Gastroesophageal sphincter (tissue), 4 donors: Measurements from ENCODE around the gene EIF5A. TPM values are rescaled to one million over a fixed set of nuclear protein-coding genes. Genes with fewer than 3 reads are reported as not detected.

Source experiments
- ATAC-seq: fragments of 150-250 bp; one replicate; pipeline ENCODE4 v1.9.1; 2016; ENCODE audit warnings: mild to moderate bottlenecking, moderate library complexity
- H3K27ac ChIP-seq, 4 donors: fragments of 200-600 bp; sonication (generic) in 3 of 4; 1 replicate in 3 of 4; 2 replicates in 1 of 4; pipeline ENCODE4 v1.5.1; 2016 to 2019
- H3K27me3 ChIP-seq: fragments of 200-600 bp; sonication (generic); one replicate; pipeline ENCODE4 v1.5.1; 2019
- H3K36me3 ChIP-seq, 2 donors: fragments of 200-600 bp; sonication (generic); one replicate each; pipeline ENCODE4 v1.5.1; 2019; ENCODE audit warnings: control low read depth in 1 of 2
- H3K4me1 ChIP-seq, 3 donors: fragments of 200-600 bp; sonication (generic); 1 replicate in 2 of 3; 2 replicates in 1 of 3; pipeline ENCODE4 v1.5.1; 2016 to 2019; ENCODE audit warnings: control low read depth in 2 of 3
- H3K4me3 ChIP-seq, 2 donors: fragments of 200-600 bp; sonication (generic); one replicate each; pipeline ENCODE4 v1.5.1; 2019; ENCODE audit warnings: mild to moderate bottlenecking in 1 of 2, moderate library complexity in 1 of 2
- H3K9me3 ChIP-seq, 3 donors: fragments of 200-600 bp; sonication (generic); one replicate each; pipeline ENCODE4 v1.5.1; 2017 to 2019; ENCODE audit warnings: control low read depth in 2 of 3
- EP300 ChIP-seq: sonication (generic); formaldehyde crosslinking; IDR thresholded peaks from one replicate; pipeline ENCODE4 v1.6.1; 2017; ENCODE audit warnings: antibody characterized with exemption, mild to moderate bottlenecking
- POLR2A ChIP-seq, 2 donors: fragments of 450-650 bp; IDR thresholded peaks; one replicate each; pipeline ENCODE4 v1.6.1; 2017; ENCODE audit warnings: antibody characterized with exemption in 2 of 2, mild to moderate bottlenecking in 2 of 2, moderate library complexity in 1 of 2
- POLR2AphosphoS5 ChIP-seq: sonication (generic); formaldehyde crosslinking; IDR thresholded peaks from one replicate; pipeline ENCODE4 v1.6.1; 2017; ENCODE audit warnings: antibody characterized with exemption
- WGBS, 2 donors: methylation state at CpG; one replicate each; pipeline ENCODE4 v1.1.5; 2018; ENCODE audit warnings: low coverage in 1 of 2; 5-methylcytosine and 5-hydroxymethylcytosine counted together
- total RNA-seq, 4 donors: library from RNA; depleted of rRNA; stranded (reverse); fragments of >200 nt; gene quantifications; one replicate each; pipeline ENCODE4 v1.1.0, GENCODE V29; 2016
- TF ChIP-seq, protein P1 (sequence below), 4 experiments: fragments of 200-600 bp in 2 of 4; fragments of 450-650 bp in 2 of 4; sonication (generic) in 1 of 4; IDR thresholded peaks; one replicate each; pipeline ENCODE4 v1.5.1; 2017 to 2019; ENCODE audit warnings: antibody characterized with exemption in 4 of 4, mild to moderate bottlenecking in 2 of 4, moderate library complexity in 2 of 4

Gene EIF5A
- total RNA-seq, 4 donors from 2014 or later: 145 to 233 (median 183) TPM

GRCh38 chr17:7328009-7328408 lies 20.6 kb downstream of the EIF5A start:
- peaks cover 0 to 42% of the 10 kb centered on the region in 2 donors for H3K36me3 ChIP-seq
- no peak for TF ChIP-seq POLR2A (IDR thresholded peaks at IDR 0.05)
- no peak for TF ChIP-seq EP300
- no peaks in the 10 kb centered on the region for H3K9me3 ChIP-seq
- H3K27ac ChIP-seq: peak overlapping the region in 1 of 4 donors; percentile 86
- WGBS, 2 donors: 47 to 50% methylated on average over 1 of the region's 1 CpG
- ATAC-seq: no peak
- H3K27me3 ChIP-seq: no peaks in the 10 kb centered on the region
- H3K4me3 ChIP-seq: peak overlapping the region in 1 of 2 donors; percentile 63
- H3K4me1 ChIP-seq: peaks cover 0 to 36% (median 14%) of the 10 kb centered on the region in 3 donors

GRCh38 chr17:7328840-7329373 lies 21.5 kb downstream of the EIF5A start, which contains the start of gene NEURL4:
NEURL4 (minus strand) TSS chr17:7329335; CDS start chr17:7329312, 23 bp downstream.
- Histone ChIP-seq H3K4me1 (peaks cover 0 to 36% (median 14%) of the 10 kb centered on the region in 3 donors), H3K27me3 (peaks cover 5% of the 10 kb centered on the region), H3K9me3 (no peaks in the 10 kb centered on the region), H3K27ac (peak within 1 kb of the TSS; percentile 72 to 96 (median 90)), H3K4me3 (peak within 1 kb of the TSS; percentile 60 to 63), H3K36me3 (peaks cover 0 to 33% of the 10 kb centered on the region in 2 donors)
- TF ChIP-seq, protein P1, sequence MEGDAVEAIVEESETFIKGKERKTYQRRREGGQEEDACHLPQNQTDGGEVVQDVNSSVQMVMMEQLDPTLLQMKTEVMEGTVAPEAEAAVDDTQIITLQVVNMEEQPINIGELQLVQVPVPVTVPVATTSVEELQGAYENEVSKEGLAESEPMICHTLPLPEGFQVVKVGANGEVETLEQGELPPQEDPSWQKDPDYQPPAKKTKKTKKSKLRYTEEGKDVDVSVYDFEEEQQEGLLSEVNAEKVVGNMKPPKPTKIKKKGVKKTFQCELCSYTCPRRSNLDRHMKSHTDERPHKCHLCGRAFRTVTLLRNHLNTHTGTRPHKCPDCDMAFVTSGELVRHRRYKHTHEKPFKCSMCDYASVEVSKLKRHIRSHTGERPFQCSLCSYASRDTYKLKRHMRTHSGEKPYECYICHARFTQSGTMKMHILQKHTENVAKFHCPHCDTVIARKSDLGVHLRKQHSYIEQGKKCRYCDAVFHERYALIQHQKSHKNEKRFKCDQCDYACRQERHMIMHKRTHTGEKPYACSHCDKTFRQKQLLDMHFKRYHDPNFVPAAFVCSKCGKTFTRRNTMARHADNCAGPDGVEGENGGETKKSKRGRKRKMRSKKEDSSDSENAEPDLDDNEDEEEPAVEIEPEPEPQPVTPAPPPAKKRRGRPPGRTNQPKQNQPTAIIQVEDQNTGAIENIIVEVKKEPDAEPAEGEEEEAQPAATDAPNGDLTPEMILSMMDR (IDR thresholded peaks at IDR 0.05): peak in 1 of 4 experiments; percentile 8
- TF ChIP-seq POLR2AphosphoS5: no peak
- 0 to 2% methylated on average over 5 to 18 of the region's 50 CpGs for WGBS, 2 donors
- ATAC-seq: peak; percentile 21

DNA sequence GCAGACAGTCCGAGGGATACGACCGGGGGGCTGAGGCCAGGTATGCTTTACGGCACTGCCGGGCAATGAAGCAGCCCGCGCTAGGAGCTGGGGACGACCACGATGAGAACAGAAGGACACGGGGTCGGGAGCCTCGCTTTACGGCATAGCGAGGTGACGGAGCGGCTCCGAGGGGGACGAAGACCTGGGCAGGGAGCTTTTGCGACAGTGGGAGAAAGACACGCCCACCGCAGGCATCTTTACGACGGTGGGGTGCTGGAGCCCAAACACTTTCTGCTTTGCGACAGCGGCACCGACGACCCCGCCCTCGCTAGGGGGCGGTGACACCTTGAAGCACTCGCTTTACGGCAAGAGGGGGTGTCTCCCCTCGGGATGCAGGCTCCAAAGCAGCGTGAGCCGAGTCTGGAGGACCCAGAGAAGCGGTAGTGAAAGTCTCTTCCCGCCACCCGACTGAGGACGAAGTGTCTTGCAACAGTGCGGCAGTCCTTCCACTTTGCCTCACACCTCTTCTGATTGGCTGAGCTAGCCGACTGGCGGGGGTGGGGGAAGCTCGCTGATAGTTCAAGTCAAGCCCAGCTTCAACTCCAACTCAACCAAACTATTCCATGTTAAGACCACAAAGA lies 22.1 kb downstream of the EIF5A start:
- Histone ChIP-seq H3K4me3 (peak overlapping the region; percentile 60 to 63), H3K9me3 (no peaks in the 10 kb centered on the region), H3K4me1 (peaks cover 0 to 31% (median 14%) of the 10 kb centered on the region in 3 donors), H3K36me3 (peaks cover 0 to 27% of the 10 kb centered on the region in 2 donors), H3K27me3 (peaks cover 10% of the 10 kb centered on the region), H3K27ac (peak overlapping the region; percentile 72 to 96 (median 90))
- ATAC-seq: peak; percentile 89
- TF ChIP-seq, protein P1 (IDR thresholded peaks at IDR 0.05): peak in 1 of 4 experiments; percentile 31
- TF ChIP-seq POLR2AphosphoS5 (peak; percentile 80), POLR2A (IDR thresholded peaks at IDR 0.05) (peak; percentile 67 to 69), EP300 (no peak)
- 0% methylated on average over 6 of the region's 43 CpGs; no CpG with 5 or more reads in 1 of the 2 donors for WGBS, 2 donors

GRCh38 chr17:7329997-7330637 lies 22.7 kb downstream of the EIF5A start:
- 0% methylated on average over 7 of the region's 34 CpGs; no CpG with 5 or more reads in 1 of the 2 donors for WGBS, 2 donors
- Histone ChIP-seq H3K36me3 (peaks cover 0 to 20% of the 10 kb centered on the region in 2 donors), H3K4me1 (peaks cover 0 to 31% (median 14%) of the 10 kb centered on the region in 3 donors), H3K27ac (peak overlapping the region; percentile 72 to 96 (median 90)), H3K9me3 (no peaks in the 10 kb centered on the region), H3K4me3 (peak overlapping the region; percentile 60 to 63), H3K27me3 (peaks cover 17% of the 10 kb centered on the region)
- TF ChIP-seq POLR2A (IDR thresholded peaks at IDR 0.05): no peak
- TF ChIP-seq, protein P1 (IDR thresholded peaks at IDR 0.05): no peak
- peak; percentile 77 for ATAC-seq

- peak overlapping the region; percentile 72 to 96 (median 90) for H3K27ac ChIP-seq
- TF ChIP-seq, protein P1 (IDR thresholded peaks at IDR 0.05): no peak
- TF ChIP-seq POLR2AphosphoS5 (no peak), EP300 (no peak), POLR2A (IDR thresholded peaks at IDR 0.05) (no peak)
- H3K4me1 ChIP-seq: peaks cover 0 to 31% (median 14%) of the 10 kb centered on the region in 3 donors
- 100% methylated on average over 1 of the region's 13 CpGs; no CpG with 5 or more reads in 1 of the 2 donors for WGBS, 2 donors
- no peak for ATAC-seq
- H3K4me3 ChIP-seq: peak overlapping the region; percentile 60 to 63
- H3K9me3 ChIP-seq: no peaks in the 10 kb centered on the region
- H3K27me3 ChIP-seq: peaks cover 22% of the 10 kb centered on the region
- peaks cover 0 to 15% of the 10 kb centered on the region in 2 donors for H3K36me3 ChIP-seq
Observed at GRCh38 chr17:7330638-7331015, 23.2 kb downstream of the EIF5A start.
